Neuronal stem cell (in vitro differentiated cells): Measurements from ENCODE around the gene CLEC11A.

Experiments used
- DNase-seq: peaks from one replicate; pipeline ENCODE4 v3.0.0-alpha.2; 2013; ENCODE audit warnings: low spot score
- H2AFZ ChIP-seq: one replicate; pipeline ENCODE4 v1.6.1; 2013; ENCODE audit warnings: mild to moderate bottlenecking, low read length, inconsistent platforms
- H2AK5ac ChIP-seq: 2 replicates; pipeline ENCODE4 v1.6.1; 2013; ENCODE audit warnings: low read depth, mild to moderate bottlenecking, inconsistent platforms, low read length, moderate library complexity, mixed read lengths
- H2BK120ac ChIP-seq: 2 replicates; pipeline ENCODE4 v1.6.1; 2013; ENCODE audit warnings: low read depth, mild to moderate bottlenecking, inconsistent platforms, low read length, moderate library complexity, mixed read lengths
- H2BK12ac ChIP-seq: one replicate; pipeline ENCODE4 v1.6.1; 2013; ENCODE audit warnings: low read length, inconsistent platforms
- H2BK15ac ChIP-seq: 2 replicates; pipeline ENCODE4 v1.6.1; 2013; ENCODE audit warnings: mild to moderate bottlenecking, low read length, inconsistent platforms, mixed read lengths
- H2BK5ac ChIP-seq: one replicate; pipeline ENCODE4 v1.6.1; 2013; ENCODE audit warnings: inconsistent platforms, mild to moderate bottlenecking, low read length, moderate library complexity
- H3K14ac ChIP-seq: one replicate; pipeline ENCODE4 v1.6.1; 2013; ENCODE audit warnings: low read length, inconsistent platforms
- H3K18ac ChIP-seq: 2 replicates; pipeline ENCODE4 v1.6.1; 2013; ENCODE audit warnings: low read length, inconsistent platforms
- H3K23ac ChIP-seq: 2 replicates; pipeline ENCODE4 v1.6.1; 2013; ENCODE audit warnings: low read depth, mild to moderate bottlenecking, mixed read lengths, low read length, inconsistent platforms; ENCODE audit not compliant: poor library complexity
- H3K27ac ChIP-seq: replicated peaks from 3 replicates; pipeline ENCODE4 v1.5.1; 2013; ENCODE audit warnings: low read length, inconsistent platforms
- H3K27me3 ChIP-seq, 3 experiments: 2 replicates each; pipeline ENCODE4 v1.6.1; 2013; ENCODE audit warnings: low read length in 3 of 3, mild to moderate bottlenecking in 2 of 3, inconsistent platforms in 1 of 3, low read depth in 1 of 3, mixed read lengths in 1 of 3, moderate library complexity in 1 of 3; ENCODE audit not compliant: control insufficient read depth in 3 of 3, insufficient read depth in 3 of 3
- H3K36me3 ChIP-seq, 2 donors: replicated peaks in 1 of 2; 2 replicates each; pipeline ENCODE4 v1.6.1; 2013; ENCODE audit warnings: low read length in 2 of 2; ENCODE audit not compliant: control insufficient read depth in 2 of 2, insufficient read depth in 2 of 2
- H3K4ac ChIP-seq: 2 replicates; pipeline ENCODE4 v1.6.1; 2013; ENCODE audit warnings: inconsistent platforms, mild to moderate bottlenecking, low read length, moderate library complexity
- H3K4me1 ChIP-seq, 2 donors: 1 replicate in 1 of 2; 2 replicates in 1 of 2; pipeline ENCODE4 v1.6.1; 2013; ENCODE audit warnings: low read length in 2 of 2, low read depth in 1 of 2; ENCODE audit not compliant: control insufficient read depth in 2 of 2, insufficient read depth in 1 of 2
- H3K4me2 ChIP-seq: one replicate; pipeline ENCODE4 v1.6.1; 2013; ENCODE audit warnings: mild to moderate bottlenecking, low read length, inconsistent platforms; ENCODE audit not compliant: insufficient read depth, poor library complexity, severe bottlenecking
- H3K4me3 ChIP-seq, 2 donors: 2 replicates each; pipeline ENCODE4 v1.5.1; 2013; ENCODE audit warnings: low read length in 2 of 2, mild to moderate bottlenecking in 2 of 2, inconsistent platforms in 1 of 2, moderate library complexity in 1 of 2
- H3K79me1 ChIP-seq: one replicate; pipeline ENCODE4 v1.6.1; 2013; ENCODE audit warnings: low read depth, mild to moderate bottlenecking, inconsistent platforms, low read length, moderate library complexity
- H3K9ac ChIP-seq: one replicate; pipeline ENCODE4 v1.6.1; 2013; ENCODE audit warnings: mild to moderate bottlenecking, low read depth, low read length, inconsistent platforms; ENCODE audit not compliant: poor library complexity
- H3K9me3 ChIP-seq, 2 donors: replicated peaks in 1 of 2; 2 replicates each; pipeline versions ENCODE3 to v1.6.1; 2013; ENCODE audit warnings: low read length in 2 of 2, mild to moderate bottlenecking in 2 of 2, inconsistent platforms in 1 of 2, low read depth in 1 of 2, mixed read lengths in 1 of 2, moderate library complexity in 1 of 2; ENCODE audit not compliant: control insufficient read depth in 2 of 2, insufficient read depth in 1 of 2
- H4K8ac ChIP-seq: one replicate; pipeline ENCODE4 v1.6.1; 2013; ENCODE audit warnings: low read depth, mild to moderate bottlenecking, inconsistent platforms, low read length, moderate library complexity
- H4K91ac ChIP-seq: one replicate; pipeline ENCODE4 v1.6.1; 2013; ENCODE audit warnings: low read length, low read depth, mild to moderate bottlenecking, inconsistent platforms; ENCODE audit not compliant: poor library complexity
- WGBS, 2 donors: extraction: QIAGEN DNeasy Blood & Tissue Kit; methylation state at CpG; one replicate each; pipeline ENCODE4 v1.1.7; 2013; ENCODE audit warnings: missing lambda C conversion rate in 2 of 2, mixed read lengths in 1 of 2; ENCODE audit not compliant: insufficient read length in 2 of 2, insufficient replicate concordance in 1 of 2; ENCODE audit errors: extremely low coverage in 2 of 2; 5-methylcytosine and 5-hydroxymethylcytosine counted together

The CLEC11A gene

DNA sequence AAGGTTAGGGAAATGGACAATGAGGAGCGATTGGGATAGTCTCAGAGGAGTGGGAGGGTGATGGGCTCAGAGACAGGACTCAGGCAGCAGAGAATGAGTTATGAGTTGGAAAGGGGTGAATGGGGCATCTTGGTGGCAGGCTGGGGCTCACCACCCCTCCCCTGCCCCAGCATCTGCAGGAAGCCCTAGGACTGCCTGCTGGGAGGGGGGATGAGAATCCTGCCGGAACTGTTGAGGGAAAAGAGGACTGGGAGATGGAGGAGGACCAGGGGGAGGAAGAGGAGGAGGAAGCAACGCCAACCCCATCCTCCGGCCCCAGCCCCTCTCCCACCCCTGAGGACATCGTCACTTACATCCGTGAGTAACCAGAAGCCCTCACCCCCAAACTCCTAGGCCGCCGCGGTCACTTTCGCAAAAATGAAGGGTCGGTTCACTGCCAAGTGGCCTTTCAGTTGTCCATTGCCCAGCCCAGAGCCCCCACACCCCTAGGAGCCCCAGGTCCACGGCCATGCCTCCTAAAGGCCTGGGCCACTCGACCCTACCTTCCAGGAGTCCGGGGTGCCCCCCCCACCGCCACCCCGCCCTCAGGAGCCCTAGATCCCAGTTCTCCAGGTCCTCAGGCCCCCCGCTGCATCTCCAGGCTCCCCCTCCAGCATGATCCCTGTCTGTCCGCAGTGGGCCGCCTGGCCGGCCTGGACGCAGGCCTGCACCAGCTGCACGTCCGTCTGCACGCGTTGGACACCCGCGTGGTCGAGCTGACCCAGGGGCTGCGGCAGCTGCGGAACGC is 764 bp downstream of the CLEC11A start:
- Histone ChIP-seq H3K14ac (peak overlapping the region; percentile 64), H3K23ac (peak overlapping the region; percentile 99), H3K4me3 (peak overlapping the region; percentile 74 to 88), H4K91ac (no peak overlapping the region), H2BK15ac (peak overlapping the region; percentile 76), H3K4me2 (peak overlapping the region; percentile 77), H3K79me1 (peaks cover 7% of the 10 kb centered on the region), H3K18ac (peak overlapping the region; percentile 99), H2BK5ac (peak overlapping the region; percentile 84), H3K9ac (peak overlapping the region; percentile 92), H2BK12ac (no peak overlapping the region), H3K27ac (no peak overlapping the region), H2AFZ (peak overlapping the region; percentile 100), H2AK5ac (peak overlapping the region; percentile 8), H2BK120ac (peak overlapping the region; percentile 43), H4K8ac (no peak overlapping the region), H3K9me3 (no peaks in the 10 kb centered on the region), H3K4me1 (peaks cover 7 to 30% of the 10 kb centered on the region in 2 donors), H3K4ac (no peak overlapping the region), H3K36me3 (no peaks in the 10 kb centered on the region), H3K27me3 (peaks cover 0 to 26% (median 25%) of the 10 kb centered on the region in 3 experiments)
- DNase-seq, result no peak
- no CpG with 5 or more reads among the region's 31 CpGs for WGBS, 2 donors

DNA sequence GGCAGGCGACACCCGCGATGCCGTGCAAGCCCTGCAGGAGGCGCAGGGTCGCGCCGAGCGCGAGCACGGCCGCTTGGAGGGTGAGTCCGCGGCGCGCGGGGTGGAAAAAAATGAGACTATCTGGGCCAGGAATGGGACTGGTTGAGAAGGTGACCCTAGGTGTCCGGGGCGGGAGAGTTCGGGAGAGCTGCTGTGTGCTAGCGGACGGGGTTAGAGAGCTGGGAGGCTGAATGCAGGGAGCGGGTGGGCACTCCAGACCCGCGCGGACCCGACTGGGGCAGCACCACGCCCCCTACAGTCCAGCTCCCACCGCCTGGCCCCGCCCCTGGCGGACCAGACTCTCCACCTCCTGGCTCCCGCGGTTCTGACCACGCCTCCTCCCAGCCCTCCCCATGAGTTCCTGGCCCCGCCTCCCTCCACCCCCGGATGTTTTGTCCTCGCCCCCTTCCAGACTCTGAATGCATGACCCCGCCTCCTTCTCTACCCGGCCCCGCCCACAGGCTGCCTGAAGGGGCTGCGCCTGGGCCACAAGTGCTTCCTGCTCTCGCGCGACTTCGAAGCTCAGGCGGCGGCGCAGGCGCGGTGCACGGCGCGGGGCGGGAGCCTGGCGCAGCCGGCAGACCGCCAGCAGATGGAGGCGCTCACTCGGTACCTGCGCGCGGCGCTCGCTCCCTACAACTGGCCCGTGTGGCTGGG is 1.5 kb downstream of the CLEC11A start:
- H2BK12ac ChIP-seq, result peak overlapping the region; percentile 44
- H3K23ac ChIP-seq, result peak overlapping the region; percentile 99
- H3K9me3 ChIP-seq, result no peaks in the 10 kb centered on the region
- no peak overlapping the region for H4K91ac ChIP-seq
- H2BK15ac ChIP-seq, result peak overlapping the region; percentile 82
- H3K14ac ChIP-seq, result peak overlapping the region; percentile 64
- WGBS, 2 donors, result no CpG with 5 or more reads among the region's 65 CpGs
- H3K4ac ChIP-seq, result no peak overlapping the region
- peak overlapping the region; percentile 43 for H2BK120ac ChIP-seq
- peak overlapping the region; percentile 68 for H3K27ac ChIP-seq
- H2AK5ac ChIP-seq, result no peak overlapping the region
- DNase-seq, result peak; percentile 100
- peak overlapping the region; percentile 99 for H3K4me2 ChIP-seq
- peak overlapping the region; percentile 74 to 95 for H3K4me3 ChIP-seq
- peak overlapping the region; percentile 84 for H2BK5ac ChIP-seq
- H2AFZ ChIP-seq, result peak overlapping the region; percentile 100
- peak overlapping the region; percentile 99 for H3K18ac ChIP-seq
- no peaks in the 10 kb centered on the region for H3K36me3 ChIP-seq
- peaks cover 0 to 26% (median 25%) of the 10 kb centered on the region in 3 experiments for H3K27me3 ChIP-seq
- H3K9ac ChIP-seq, result peak overlapping the region; percentile 99
- peaks cover 7% of the 10 kb centered on the region for H3K79me1 ChIP-seq
- no peak overlapping the region for H4K8ac ChIP-seq
- peaks cover 7 to 30% of the 10 kb centered on the region in 2 donors for H3K4me1 ChIP-seq

DNA sequence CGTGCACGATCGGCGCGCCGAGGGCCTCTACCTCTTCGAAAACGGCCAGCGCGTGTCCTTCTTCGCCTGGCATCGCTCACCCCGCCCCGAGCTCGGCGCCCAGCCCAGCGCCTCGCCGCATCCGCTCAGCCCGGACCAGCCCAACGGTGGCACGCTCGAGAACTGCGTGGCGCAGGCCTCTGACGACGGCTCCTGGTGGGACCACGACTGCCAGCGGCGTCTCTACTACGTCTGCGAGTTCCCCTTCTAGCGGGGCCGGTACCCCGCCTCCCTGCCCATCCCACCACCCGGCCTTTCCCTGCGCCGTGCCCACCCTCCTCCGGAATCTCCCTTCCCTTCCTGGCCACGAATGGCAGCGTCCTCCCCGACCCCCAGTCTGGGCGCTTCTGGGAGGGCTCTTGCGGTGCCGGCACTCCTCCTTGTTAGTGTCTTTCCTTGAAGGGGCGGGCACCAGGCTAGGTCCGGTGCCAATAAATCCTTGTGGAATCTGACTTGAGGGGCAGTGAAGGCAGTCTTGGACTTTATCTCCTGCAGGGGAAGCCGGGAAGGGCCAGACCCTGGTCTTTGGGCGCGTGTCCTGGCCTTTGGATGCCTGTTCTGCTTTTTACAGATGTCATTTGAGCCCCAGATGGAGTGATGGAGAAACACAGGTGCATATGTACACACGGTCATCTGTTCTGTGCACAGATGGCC is 2.2 kb downstream of the CLEC11A start:
- H3K23ac ChIP-seq, result peak overlapping the region; percentile 99
- peaks cover 7% of the 10 kb centered on the region for H3K79me1 ChIP-seq
- H2AK5ac ChIP-seq, result peak overlapping the region; percentile 68
- H3K18ac ChIP-seq, result peak overlapping the region; percentile 98
- no peak for DNase-seq
- H3K27me3 ChIP-seq, result peaks cover 0 to 26% (median 21%) of the 10 kb centered on the region in 3 experiments
- peak overlapping the region; percentile 68 for H3K27ac ChIP-seq
- peak overlapping the region; percentile 14 for H3K4ac ChIP-seq
- no peak overlapping the region for H4K91ac ChIP-seq
- H2BK15ac ChIP-seq, result peak overlapping the region; percentile 82
- H3K4me1 ChIP-seq, result peaks cover 7 to 26% of the 10 kb centered on the region in 2 donors
- peak overlapping the region; percentile 25 for H2BK120ac ChIP-seq
- H3K4me3 ChIP-seq, result peak overlapping the region; percentile 71 to 95
- no CpG with 5 or more reads among the region's 52 CpGs for WGBS, 2 donors
- H2AFZ ChIP-seq, result peak overlapping the region; percentile 100
- H3K14ac ChIP-seq, result peak overlapping the region; percentile 58
- no peaks in the 10 kb centered on the region for H3K36me3 ChIP-seq
- no peak overlapping the region for H4K8ac ChIP-seq
- H3K4me2 ChIP-seq, result peak overlapping the region; percentile 99
- peak overlapping the region; percentile 57 for H2BK5ac ChIP-seq
- H3K9ac ChIP-seq, result peak overlapping the region; percentile 99
- no peaks in the 10 kb centered on the region for H3K9me3 ChIP-seq
- H2BK12ac ChIP-seq, result peak overlapping the region; percentile 44
